Liver (tissue), 3 donors: ENCODE measurements around the gene CNGA3.

ENCODE experiments used
- ATF3 ChIP-seq: IDR thresholded peaks from 2 replicates; pipeline ENCODE4 v1.6.1; 2016; ENCODE audit warnings: antibody characterized with exemption
- CTCF ChIP-seq: fragments of 150-350 bp; IDR thresholded peaks from 2 replicates; pipeline ENCODE4 v1.5.1; 2017; ENCODE audit warnings: improper control_type of control experiment, low read depth, low read length; ENCODE audit not compliant: missing input control
- YY1 ChIP-seq: IDR thresholded peaks from 2 replicates; pipeline ENCODE4 v1.6.1; 2016; ENCODE audit warnings: antibody characterized with exemption, mild to moderate bottlenecking
- donor health status: healthy.
- donor health status: healthy.

DNA sequence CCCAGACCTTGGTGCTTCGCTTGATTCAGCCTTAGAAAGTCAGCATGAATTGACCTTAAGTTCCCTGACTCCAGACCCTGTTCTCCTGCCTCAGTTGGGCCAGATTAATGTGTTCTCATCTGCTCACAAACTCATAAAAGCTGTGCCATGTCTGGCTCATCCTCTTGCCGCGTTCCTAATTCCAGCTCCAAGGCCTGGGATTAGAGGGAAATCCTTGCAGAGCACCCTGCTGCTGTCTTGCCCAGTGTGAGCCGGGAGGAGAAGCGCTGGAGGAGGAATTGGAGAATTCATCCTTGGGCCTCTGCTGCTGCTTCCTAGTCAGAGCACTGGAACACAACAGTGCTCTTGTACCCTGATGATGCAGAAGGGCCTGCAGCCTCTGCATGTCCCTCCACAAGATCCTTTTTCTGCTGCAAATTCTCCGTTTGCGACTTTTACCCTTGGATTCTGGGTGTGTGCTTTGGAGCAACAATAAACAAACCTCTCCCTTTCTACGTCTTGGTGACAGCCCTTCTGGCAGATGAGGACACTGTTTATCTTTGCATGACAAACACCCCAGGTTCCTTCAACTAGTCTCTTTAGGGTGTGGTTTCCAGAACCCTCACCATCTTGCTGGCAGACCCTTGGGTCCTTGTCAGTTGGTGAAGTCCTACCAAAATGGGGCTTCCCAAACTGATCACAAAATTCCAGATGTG, 46.9 kb upstream of the CNGA3 start:
- TF ChIP-seq YY1 (no peak), ATF3 (no peak), CTCF (no peak)
